Measurements from ENCODE around the gene MCC.
"Not testable (repeated sequence)": the region's sequence is repeated elsewhere in the genome, so short reads cannot be mapped to it uniquely, and the experiment has no call there.

Gene MCC

GRCh38 chr5:113427871-113428574, 60.2 kb downstream of the MCC start:
- no peak for DNase-seq

GRCh38 chr5:113425909-113426308, 62.3 kb downstream of the MCC start:
- DNase-seq, result no peak

GRCh38 chr5:113421693-113422092, 66.6 kb downstream of the MCC start:
- DNase-seq, result no peak

- no peak for DNase-seq
Observed at GRCh38 chr5:113405530-113405929, 82.7 kb downstream of the MCC start.

- DNase-seq, result no peak
Observed at GRCh38 chr5:113404269-113404668, 84.0 kb downstream of the MCC start.

- DNase-seq, result not testable (repeated sequence)
Observed at GRCh38 chr5:113397986-113398385, 90.3 kb downstream of the MCC start.

GRCh38 chr5:113397046-113397445, 91.2 kb downstream of the MCC start:
- no peak for DNase-seq

GRCh38 chr5:113394658-113395057, 93.6 kb downstream of the MCC start:
- no peak for DNase-seq

GRCh38 chr5:113390224-113390623, 98.0 kb downstream of the MCC start:
- DNase-seq, result no peak

- no peak for DNase-seq
Observed at GRCh38 chr5:113389116-113389515, 99.1 kb downstream of the MCC start.

- no peak for DNase-seq
Observed at GRCh38 chr5:113387844-113388243, 100.4 kb downstream of the MCC start.

- DNase-seq, result no peak
Observed at GRCh38 chr5:113384782-113385285, 103.4 kb downstream of the MCC start.

- no peak for DNase-seq
Observed at GRCh38 chr5:113382731-113383130, 105.5 kb downstream of the MCC start.

GRCh38 chr5:113381791-113382190, 106.5 kb downstream of the MCC start:
- DNase-seq, result no peak

GRCh38 chr5:113380807-113381326, 107.4 kb downstream of the MCC start:
- DNase-seq, result no peak

- no peak for DNase-seq
Observed at GRCh38 chr5:113379936-113380806, 108.1 kb downstream of the MCC start.

GRCh38 chr5:113378959-113379541, 109.2 kb downstream of the MCC start:
- peak in 40 of 56 donors; percentile 0 to 66 (median 10) for DNase-seq

- no peak for DNase-seq
Observed at GRCh38 chr5:113378514-113378913, 109.7 kb downstream of the MCC start.

GRCh38 chr5:113378081-113378480, 110.2 kb downstream of the MCC start:
- no peak for DNase-seq

GRCh38 chr5:113376640-113377039, 111.6 kb downstream of the MCC start:
- DNase-seq, result no peak

GRCh38 chr5:113375480-113376060, 112.7 kb downstream of the MCC start:
- DNase-seq, result no peak

GRCh38 chr5:113373426-113373825, 114.8 kb downstream of the MCC start:
- DNase-seq, result no peak
